Stimulated activated CD4-positive, alpha-beta T cell treated with anti-CD3 and anti-CD28 coated beads, Interleukin-15, amount 100 ng/mL, for 1 hour (primary cell): Measurements from ENCODE around the gene TUBB.
"Not testable (repeated sequence)": the region's sequence is repeated elsewhere in the genome, so short reads cannot be mapped to it uniquely, and the experiment has no call there.

ENCODE experiments used
- DNase-seq, 2 donors: peaks; one replicate each; pipeline ENCODE4 v3.0.0-alpha.2; 2020; ENCODE audit warnings: low read depth in 1 of 2, low spot score in 1 of 2

Gene TUBB

GRCh38 chr6:30717845-30718720 lies 2.1 kb upstream of the TUBB start:
- DNase-seq: not testable (repeated sequence)

GRCh38 chr6:30719356-30719755 lies 796 bp upstream of the TUBB start:
- no peak for DNase-seq

- DNase-seq: peak; percentile 40 to 57
These were observed 616 bp downstream of the TUBB start for GRCh38 chr6:30720738-30721197.

GRCh38 chr6:30721198-30722024 lies 1.3 kb downstream of the TUBB start:
- peak; percentile 95 to 98 for DNase-seq

- DNase-seq: not testable (repeated sequence)
These were observed 1.8 kb downstream of the TUBB start for GRCh38 chr6:30722025-30722279.

GRCh38 chr6:30722280-30723112 lies 2.3 kb downstream of the TUBB start:
- DNase-seq: peak; percentile 70 to 81

GRCh38 chr6:30723159-30723842 lies 3.1 kb downstream of the TUBB start:
- not testable (repeated sequence) for DNase-seq

GRCh38 chr6:30723843-30724741 lies 3.9 kb downstream of the TUBB start:
- DNase-seq: not testable (repeated sequence)

GRCh38 chr6:30724906-30725667 lies 4.9 kb downstream of the TUBB start:
- DNase-seq: no peak

- no peak for DNase-seq
These were observed 5.8 kb downstream of the TUBB start for GRCh38 chr6:30725713-30726505.

GRCh38 chr6:30726506-30727413 lies 6.6 kb downstream of the TUBB start:
- no peak for DNase-seq

- no peak for DNase-seq
These were observed 7.9 kb downstream of the TUBB start for GRCh38 chr6:30727920-30728553.

- peak; percentile 74 to 75 for DNase-seq
These were observed 10.7 kb downstream of the TUBB start for GRCh38 chr6:30730601-30731435.

GRCh38 chr6:30732237-30732943 lies 12.2 kb downstream of the TUBB start:
- DNase-seq: no peak

- DNase-seq: no peak
These were observed 15.6 kb downstream of the TUBB start for GRCh38 chr6:30735668-30736314.
